GM19240 (cell line): ENCODE results near the gene SLC39A5.
A peak's percentile ranks its signal among the peaks of the same experiment; 100 is the strongest.
"Not testable (repeated sequence)": the region's sequence is repeated elsewhere in the genome, so short reads cannot be mapped to it uniquely, and the experiment has no call there.

Experiments
- DNase-seq: peaks from one replicate; pipeline ENCODE4 v3.0.0; 2011; ENCODE audit warnings: low spot score; ENCODE audit not compliant: insufficient read length

Gene SLC39A5, protein sequence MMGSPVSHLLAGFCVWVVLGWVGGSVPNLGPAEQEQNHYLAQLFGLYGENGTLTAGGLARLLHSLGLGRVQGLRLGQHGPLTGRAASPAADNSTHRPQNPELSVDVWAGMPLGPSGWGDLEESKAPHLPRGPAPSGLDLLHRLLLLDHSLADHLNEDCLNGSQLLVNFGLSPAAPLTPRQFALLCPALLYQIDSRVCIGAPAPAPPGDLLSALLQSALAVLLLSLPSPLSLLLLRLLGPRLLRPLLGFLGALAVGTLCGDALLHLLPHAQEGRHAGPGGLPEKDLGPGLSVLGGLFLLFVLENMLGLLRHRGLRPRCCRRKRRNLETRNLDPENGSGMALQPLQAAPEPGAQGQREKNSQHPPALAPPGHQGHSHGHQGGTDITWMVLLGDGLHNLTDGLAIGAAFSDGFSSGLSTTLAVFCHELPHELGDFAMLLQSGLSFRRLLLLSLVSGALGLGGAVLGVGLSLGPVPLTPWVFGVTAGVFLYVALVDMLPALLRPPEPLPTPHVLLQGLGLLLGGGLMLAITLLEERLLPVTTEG

DNA sequence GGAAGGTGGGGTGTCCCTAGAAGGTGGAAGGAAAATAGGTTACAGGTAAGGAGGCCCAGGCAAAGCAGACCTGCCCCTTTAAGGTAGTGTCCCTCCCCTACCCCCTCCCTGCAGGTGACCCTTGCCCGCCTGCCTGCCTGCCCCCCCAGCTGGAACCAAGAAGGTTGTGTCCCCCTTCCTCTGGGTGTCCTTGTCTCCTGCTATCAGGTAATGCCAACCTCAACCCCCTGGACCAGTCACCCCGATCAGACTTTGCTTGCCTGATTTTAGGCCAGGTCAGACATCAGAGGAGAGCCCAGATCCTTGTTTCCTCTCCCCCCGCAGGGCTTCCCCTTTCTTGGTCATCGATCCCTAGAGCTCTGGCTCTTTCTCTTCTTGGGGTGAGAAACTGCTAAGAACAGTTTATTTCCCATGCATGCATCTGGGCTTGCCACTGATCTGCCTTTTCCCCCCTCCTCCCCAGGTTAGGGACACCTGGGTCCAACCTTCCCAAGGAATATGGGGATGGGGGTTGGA is at the start of gene SLC39A5:
TSS of gene SLC39A5 (plus strand) at position 136 of the 516 bp plus-strand sequence. CDS start 1,224 bp downstream, outside the sequence.
- no peak for DNase-seq

- no peak for DNase-seq
These were observed 42.9 kb upstream of the SLC39A5 start for GRCh38 chr12:56186957-56187356.

GRCh38 chr12:56188131-56188777 is 41.6 kb upstream of the SLC39A5 start:
- no peak for DNase-seq

- no peak for DNase-seq
These were observed 41.1 kb upstream of the SLC39A5 start for GRCh38 chr12:56188778-56189098.

GRCh38 chr12:56189099-56189917 is 40.5 kb upstream of the SLC39A5 start, which contains the start of gene SMARCC2:
Gene SMARCC2, minus strand, starts transcription at chr12:56189483. Its CDS starts 22 bp downstream, at chr12:56189461.
- DNase-seq = peak; percentile 82

- peak; percentile 53 for DNase-seq
These were observed 39.7 kb upstream of the SLC39A5 start for GRCh38 chr12:56189918-56190694.

- DNase-seq = no peak
These were observed 39.1 kb upstream of the SLC39A5 start for GRCh38 chr12:56190695-56191155.

DNA sequence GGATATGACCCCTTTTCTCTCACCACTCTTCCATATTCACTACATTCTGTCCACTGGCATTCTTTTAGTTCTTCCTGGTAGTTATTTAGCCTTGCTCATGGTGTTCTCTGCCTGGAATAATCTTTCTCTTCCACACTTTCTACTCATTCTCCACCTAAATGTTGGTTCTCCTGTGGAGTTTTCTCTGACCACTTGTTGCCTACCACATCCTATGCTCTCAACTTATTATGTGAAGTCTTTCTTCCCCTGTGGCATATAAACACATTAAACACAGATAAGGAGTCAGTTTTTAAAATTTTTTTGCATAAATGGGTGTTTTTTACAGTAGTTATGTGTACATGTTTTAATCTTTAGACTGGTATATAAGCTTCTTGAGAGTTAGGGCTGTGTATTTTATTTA is 37.3 kb upstream of the SLC39A5 start:
- DNase-seq = no peak

- peak; percentile 57 for DNase-seq
These were observed 36.7 kb upstream of the SLC39A5 start for GRCh38 chr12:56193025-56193578.

GRCh38 chr12:56196818-56197550 is 32.9 kb upstream of the SLC39A5 start:
- DNase-seq = not testable (repeated sequence)

DNA sequence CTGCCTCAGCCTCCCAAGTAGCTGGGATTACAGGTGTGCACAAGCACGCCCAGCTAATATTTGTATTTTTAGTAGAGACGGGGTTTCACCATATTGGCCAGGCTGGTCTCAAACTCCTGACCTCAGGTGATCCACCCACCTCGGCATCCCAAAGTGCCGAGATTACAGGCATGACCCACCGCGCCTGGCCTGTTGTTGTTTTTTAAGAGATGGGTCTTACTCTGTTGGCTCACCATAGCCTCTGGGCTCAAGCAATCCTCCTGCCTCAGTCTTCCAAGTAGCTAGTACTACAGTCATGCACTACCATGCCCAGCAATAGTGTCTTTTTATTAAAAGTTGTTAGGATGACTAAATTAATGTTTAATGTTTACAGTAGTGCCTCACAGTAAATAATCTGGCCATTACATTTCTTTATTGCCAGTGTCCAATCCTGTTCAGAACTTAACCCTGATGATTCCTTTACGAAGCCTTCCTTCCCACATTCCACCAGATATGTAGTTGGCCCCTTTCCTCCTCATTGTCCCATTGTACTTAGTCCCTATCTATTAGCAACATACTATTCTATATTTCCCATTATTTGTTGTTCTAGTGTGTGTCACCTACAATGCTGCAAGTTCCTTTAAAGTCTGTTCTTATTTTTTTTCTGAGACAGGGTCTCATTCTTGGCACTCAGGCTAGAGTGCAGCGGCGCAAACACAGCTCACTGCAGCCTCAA is 31.8 kb upstream of the SLC39A5 start:
- no peak for DNase-seq

- no peak for DNase-seq
These were observed 31.0 kb upstream of the SLC39A5 start for GRCh38 chr12:56198836-56199235.

DNA sequence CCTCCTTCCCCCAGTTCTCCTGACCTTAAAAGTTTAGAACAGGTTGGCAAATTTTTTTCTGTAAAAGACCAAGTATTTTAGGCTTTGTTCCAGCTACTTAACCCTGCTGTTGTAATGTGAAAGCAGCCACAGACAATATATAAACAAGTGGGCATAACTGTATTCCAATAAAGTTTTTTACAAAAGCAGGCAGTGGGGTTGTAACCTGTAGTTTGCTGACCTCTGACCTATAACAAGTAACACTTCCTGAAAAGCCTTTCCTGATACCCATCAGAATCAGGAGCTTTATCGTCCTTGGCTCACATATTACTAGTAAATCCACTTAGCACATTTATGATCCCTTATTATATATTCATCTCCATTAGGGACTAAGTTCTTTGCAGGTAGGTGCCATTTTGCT is 27.5 kb upstream of the SLC39A5 start:
- no peak for DNase-seq

- DNase-seq = no peak
These were observed 27.0 kb upstream of the SLC39A5 start for GRCh38 chr12:56202838-56203237.

GRCh38 chr12:56204275-56204674 is 25.6 kb upstream of the SLC39A5 start:
- DNase-seq = no peak

DNA sequence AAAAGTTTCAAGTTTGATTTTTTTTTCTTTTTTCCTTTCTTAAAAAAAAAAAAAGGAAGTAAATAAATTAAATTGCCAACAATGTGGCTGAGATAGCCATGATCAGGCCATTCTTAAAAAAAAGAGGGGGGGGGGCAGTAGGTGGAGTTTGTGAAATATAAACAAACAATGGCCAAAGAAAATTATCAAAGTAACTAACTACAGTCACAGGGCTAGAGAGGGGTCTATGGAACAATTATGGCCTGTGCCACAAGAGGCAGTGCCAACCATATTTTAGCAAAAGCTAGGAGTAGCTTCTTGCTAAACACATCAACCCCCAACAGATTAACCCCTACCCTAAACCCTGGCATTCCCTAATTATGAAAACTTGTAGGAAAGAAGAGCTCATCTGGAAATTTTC is 24.4 kb upstream of the SLC39A5 start:
- no peak for DNase-seq

DNA sequence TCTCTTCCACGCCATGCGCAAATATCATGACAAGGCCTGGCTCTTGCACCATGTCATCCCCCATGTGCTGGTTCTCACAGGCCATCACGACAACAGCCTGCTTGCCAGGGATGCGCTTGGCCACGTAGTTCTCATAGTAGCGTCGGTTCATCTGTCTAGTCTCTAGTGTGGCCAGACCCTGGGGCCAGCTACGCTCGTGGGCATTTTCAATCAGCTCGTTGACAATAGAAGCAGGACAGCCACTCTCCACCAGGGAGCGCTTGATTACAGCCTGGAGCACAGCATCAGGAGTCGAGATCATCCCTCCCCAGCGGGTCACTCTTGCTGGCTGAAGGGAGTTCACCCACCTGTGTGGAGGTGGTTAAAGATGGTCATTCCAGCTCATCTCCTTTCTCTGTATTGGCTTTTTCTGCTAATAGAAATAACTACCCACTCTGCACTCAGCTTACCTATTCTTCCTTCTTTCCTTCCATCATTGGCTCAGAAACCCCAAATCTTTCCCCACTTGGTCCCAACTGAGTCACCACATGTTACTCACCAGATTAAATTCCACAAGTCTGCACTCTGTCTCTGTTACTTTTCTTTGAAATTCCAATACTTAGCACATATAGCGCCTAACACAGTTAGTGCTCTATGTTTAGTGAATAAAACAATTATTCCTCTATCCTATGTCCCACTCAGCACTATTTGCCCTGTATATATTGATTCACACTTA is 23.2 kb upstream of the SLC39A5 start:
- no peak for DNase-seq

- DNase-seq = no peak
These were observed 21.8 kb upstream of the SLC39A5 start for GRCh38 chr12:56208006-56208405.
